H1 (cell line): Measurements from ENCODE around the gene PEPD. TPM values are rescaled to one million over a fixed set of nuclear protein-coding genes. Genes with fewer than 3 reads are reported as not detected.

Experiments used
- CTCF ChIA-PET: fragments of 300-600 bp; sonication (Branson Sonifier 250); formaldehyde crosslinking; loops from one replicate; lab custom pipeline; 2021; ENCODE audit not compliant: partially characterized antibody; lab: Charles Lee
- POLR2A ChIA-PET: fragments of 300-600 bp; sonication (Branson Sonifier 250); formaldehyde crosslinking; loops from one replicate; lab custom pipeline; 2021; ENCODE audit warnings: inconsistent platforms; ENCODE audit not compliant: partially characterized antibody; lab: Charles Lee
- DNase-seq, 2 experiments: peaks; one replicate each; pipeline versions ENCODE4 v3.0.0 to v3.0.0-alpha.2; 2010 to 2022; ENCODE audit warnings: low spot score in 2 of 2, low read depth in 1 of 2, mixed read lengths in 1 of 2
- FAIRE-seq: peaks from 2 replicates; lab custom pipeline; 2011; peaks lifted over from hg19 to GRCh38; lab: Jason Lieb, UNC
- H2AFZ ChIP-seq: 2 replicates; pipeline ENCODE4 v1.8.1; 2012; ENCODE audit warnings: low read length, inconsistent platforms
- H2AK5ac ChIP-seq: 2 replicates; pipeline ENCODE4 v1.6.1; 2013; ENCODE audit warnings: low read depth, low read length
- H2BK120ac ChIP-seq: replicated peaks from 2 replicates; pipeline ENCODE3; 2013; ENCODE audit warnings: low read depth, low read length, inconsistent platforms
- H2BK12ac ChIP-seq: 2 replicates; pipeline ENCODE4 v1.6.1; 2013; ENCODE audit warnings: low read depth, low read length
- H2BK15ac ChIP-seq: 2 replicates; pipeline ENCODE4 v1.6.1; 2013; ENCODE audit warnings: low read length
- H2BK20ac ChIP-seq: 2 replicates; pipeline ENCODE4 v1.6.1; 2013; ENCODE audit warnings: low read length
- H2BK5ac ChIP-seq: 2 replicates; pipeline ENCODE4 v1.6.1; 2013; ENCODE audit warnings: low read depth, low read length
- H3K14ac ChIP-seq: 2 replicates; pipeline ENCODE4 v1.6.1; 2013; ENCODE audit warnings: inconsistent platforms; ENCODE audit not compliant: insufficient read length
- H3K18ac ChIP-seq: 2 replicates; pipeline ENCODE4 v1.6.1; 2013; ENCODE audit warnings: low read length; ENCODE audit errors: extremely low read depth
- H3K23ac ChIP-seq: 2 replicates; pipeline ENCODE4 v1.6.1; 2013; ENCODE audit warnings: inconsistent platforms; ENCODE audit not compliant: insufficient read length
- H3K23me2 ChIP-seq: 2 replicates; pipeline ENCODE4 v1.6.1; 2013; ENCODE audit warnings: low read depth, low read length
- H3K27ac ChIP-seq: 2 replicates; pipeline ENCODE4 v1.6.1; 2011; ENCODE audit warnings: low read depth, low read length, inconsistent platforms
- H3K27me3 ChIP-seq, 4 experiments: replicated peaks in 1 of 4; 1 replicate in 1 of 4; 2 replicates in 3 of 4; pipeline versions ENCODE4 v1.6.1 to v1.8.1; 2011 to 2013; ENCODE audit warnings: low read length in 3 of 4, mild to moderate bottlenecking in 3 of 4, inconsistent platforms in 2 of 4, mixed read lengths in 2 of 4, moderate library complexity in 1 of 4; ENCODE audit not compliant: control insufficient read depth in 3 of 4, insufficient read depth in 3 of 4; ENCODE audit errors: extremely low read depth in 1 of 4
- H3K36me3 ChIP-seq, 4 experiments: 2 replicates each; pipeline versions ENCODE4 v1.6.1 to v1.8.1; 2011 to 2013; ENCODE audit warnings: mild to moderate bottlenecking in 4 of 4, low read length in 3 of 4, moderate library complexity in 2 of 4, control low read depth in 1 of 4, inconsistent platforms in 1 of 4; ENCODE audit not compliant: insufficient read depth in 4 of 4, control insufficient read depth in 2 of 4
- H3K4ac ChIP-seq: replicated peaks from 2 replicates; pipeline ENCODE3; 2013; ENCODE audit warnings: low read length, low read depth, mixed read lengths, inconsistent platforms; ENCODE audit not compliant: insufficient read length
- H3K4me1 ChIP-seq, 4 experiments: replicated peaks in 1 of 4; 1 replicate in 1 of 4; 2 replicates in 3 of 4; pipeline versions ENCODE4 v1.6.1 to v1.8.1; 2011 to 2013; ENCODE audit warnings: low read length in 3 of 4, inconsistent platforms in 2 of 4, mixed read lengths in 1 of 4; ENCODE audit not compliant: insufficient read depth in 4 of 4, control insufficient read depth in 3 of 4
- H3K4me2 ChIP-seq, 2 experiments: 2 replicates each; pipeline versions ENCODE4 v1.6.1 to v1.8.1; 2011 to 2013; ENCODE audit warnings: low read depth in 2 of 2, low read length in 2 of 2, control low read depth in 1 of 2, inconsistent platforms in 1 of 2, mild to moderate bottlenecking in 1 of 2; ENCODE audit not compliant: insufficient read depth in 1 of 2
- H3K4me3 ChIP-seq, 4 experiments: fragments of 200-600, 300-600 bp in 1 of 4; sonication (generic), shearing (Covaris generic), sonication (Bioruptor Twin) in 1 of 4; 2 replicates each; pipeline versions ENCODE4 v1.5.1 to v1.8.1; 2011 to 2016; ENCODE audit warnings: low read length in 4 of 4, low read depth in 3 of 4, control low read depth in 2 of 4, inconsistent platforms in 2 of 4, mild to moderate bottlenecking in 2 of 4, mixed read lengths in 1 of 4, moderate library complexity in 1 of 4; ENCODE audit not compliant: insufficient read depth in 2 of 4; ENCODE audit errors: extremely low read depth in 1 of 4
- H3K56ac ChIP-seq: replicated peaks from 2 replicates; pipeline ENCODE3; 2013; ENCODE audit warnings: low read depth, mild to moderate bottlenecking, mixed read lengths, low read length, inconsistent platforms; ENCODE audit not compliant: insufficient read length
- H3K79me1 ChIP-seq: 2 replicates; pipeline ENCODE4 v1.6.1; 2013; ENCODE audit warnings: low read depth, low read length, control low read depth
- H3K79me2 ChIP-seq, 2 experiments: 2 replicates each; pipeline versions ENCODE4 v1.6.1 to v1.8.1; 2012 to 2013; ENCODE audit warnings: low read length in 2 of 2, mild to moderate bottlenecking in 2 of 2, inconsistent platforms in 1 of 2; ENCODE audit not compliant: insufficient read depth in 2 of 2, control insufficient read depth in 1 of 2
- H3K9ac ChIP-seq, 4 experiments: replicated peaks in 1 of 4; 1 replicate in 1 of 4; 2 replicates in 3 of 4; pipeline versions ENCODE4 v1.6.1 to v1.8.1; 2011 to 2013; ENCODE audit warnings: low read depth in 3 of 4, low read length in 3 of 4, control low read depth in 2 of 4, mild to moderate bottlenecking in 2 of 4, moderate library complexity in 2 of 4, inconsistent platforms in 1 of 4; ENCODE audit errors: extremely low read depth in 1 of 4
- H3K9me3 ChIP-seq, 2 experiments: 2 replicates each; pipeline versions ENCODE4 v1.6.1 to v1.8.1; 2012 to 2013; ENCODE audit warnings: mild to moderate bottlenecking in 2 of 2, moderate library complexity in 2 of 2, control low read depth in 1 of 2, inconsistent platforms in 1 of 2, low read depth in 1 of 2, low read length in 1 of 2, mixed read lengths in 1 of 2; ENCODE audit not compliant: insufficient read depth in 2 of 2
- H4K20me1 ChIP-seq, 2 experiments: replicated peaks in 1 of 2; 2 replicates each; pipeline versions ENCODE3 to v1.8.1; 2011 to 2013; ENCODE audit warnings: inconsistent platforms in 2 of 2, low read length in 2 of 2, mild to moderate bottlenecking in 1 of 2; ENCODE audit not compliant: insufficient read depth in 2 of 2, control insufficient read depth in 1 of 2
- H4K5ac ChIP-seq: 2 replicates; pipeline ENCODE4 v1.6.1; 2013; ENCODE audit warnings: low read length, low read depth, mixed read lengths, inconsistent platforms; ENCODE audit not compliant: insufficient read length
- H4K8ac ChIP-seq: 2 replicates; pipeline ENCODE4 v1.8.0; 2013; ENCODE audit warnings: mild to moderate bottlenecking, moderate library complexity, low read length, inconsistent platforms; ENCODE audit not compliant: insufficient read depth; ENCODE audit errors: extremely low read depth
- H4K91ac ChIP-seq: replicated peaks from 2 replicates; pipeline ENCODE3; 2013; ENCODE audit warnings: low read length, mixed read lengths, inconsistent platforms; ENCODE audit not compliant: insufficient read length
- BCL11A ChIP-seq, 2 experiments: IDR thresholded peaks; one replicate each; pipeline ENCODE4 v1.6.1; 2011; ENCODE audit warnings: low read depth in 2 of 2, low read length in 2 of 2, mild to moderate bottlenecking in 2 of 2
- CBX5 ChIP-seq: fragments of 300-800, 300-1000 bp; sonication (generic); IDR thresholded peaks from 2 replicates; pipeline ENCODE4 v1.7.1; 2016; ENCODE audit warnings: antibody characterized with exemption, low read length, low read depth
- CTBP2 ChIP-seq: IDR thresholded peaks from 2 replicates; pipeline ENCODE4 v1.7.0; 2011; ENCODE audit warnings: borderline replicate concordance, mild to moderate bottlenecking, moderate library complexity, mixed read lengths, low read length; ENCODE audit not compliant: insufficient read depth, insufficient read length
- FOSL1 ChIP-seq: IDR thresholded peaks from 2 replicates; pipeline ENCODE4 v1.6.1; 2011; ENCODE audit warnings: mild to moderate bottlenecking, low read depth, low read length, moderate library complexity; ENCODE audit not compliant: insufficient read depth
- KDM4A ChIP-seq: IDR thresholded peaks from one replicate; pipeline ENCODE4 v1.7.1; 2012; ENCODE audit warnings: low read depth, mild to moderate bottlenecking, moderate library complexity, low read length, inconsistent platforms; ENCODE audit not compliant: severe bottlenecking
- POLR2A ChIP-seq, 2 experiments: IDR thresholded peaks; 1 replicate in 1 of 2; 2 replicates in 1 of 2; pipeline ENCODE4 v1.6.1; 2011; ENCODE audit warnings: low read depth in 2 of 2, low read length in 2 of 2, mild to moderate bottlenecking in 2 of 2; ENCODE audit errors: control extremely low read depth in 1 of 2
- RXRA ChIP-seq: IDR thresholded peaks from 2 replicates; pipeline ENCODE4 v1.6.1; 2011; ENCODE audit warnings: low read depth, mild to moderate bottlenecking, low read length, moderate library complexity; ENCODE audit not compliant: insufficient read depth
- SIN3A ChIP-seq, 2 experiments: IDR thresholded peaks in 1 of 2; conservative IDR thresholded peaks in 1 of 2; 2 replicates each; pipeline ENCODE4 v1.6.1; 2011 to 2012; ENCODE audit warnings: low read length in 2 of 2, improper control_type of control experiment in 1 of 2, low read depth in 1 of 2, mild to moderate bottlenecking in 1 of 2
- SIRT6 ChIP-seq: IDR thresholded peaks from one replicate; pipeline ENCODE4 v1.7.1; 2012; ENCODE audit warnings: low read length, inconsistent platforms
- YY1 ChIP-seq: IDR thresholded peaks from 2 replicates; pipeline ENCODE4 v1.6.1; 2011; ENCODE audit warnings: low read depth, mild to moderate bottlenecking, low read length
- WGBS, 2 experiments: shearing (Covaris generic) in 1 of 2; methylation state at CpG; one replicate each; pipeline versions ENCODE4 v1.1.6 to v1.1.7; 2013 to 2015; ENCODE audit warnings: low lambda C conversion rate in 2 of 2, mixed read lengths in 2 of 2, inconsistent platforms in 1 of 2, low coverage in 1 of 2, missing lambda C conversion rate in 1 of 2; ENCODE audit not compliant: insufficient replicate concordance in 2 of 2, insufficient coverage in 1 of 2, insufficient read length in 1 of 2; ENCODE audit errors: extremely low coverage in 1 of 2, missing lambda C conversion rate in 1 of 2; 5-methylcytosine and 5-hydroxymethylcytosine counted together
- polyA plus RNA-seq, 7 experiments: library from polyadenylated mRNA; depleted of rRNA in 3 of 7; stranded (reverse) in 5 of 7; unstranded in 2 of 7; fragments of >200 nt in 5 of 7; fragments of 200-250 nt in 2 of 7; gene quantifications; 1 replicate in 5 of 7; 2 replicates in 1 of 7; 4 replicates in 1 of 7; pipeline versions ENCODE4 v1.2.1 to v1.2.3, GENCODE V29; 2011 to 2013; ENCODE audit warnings: missing spikeins in 2 of 7, mixed read lengths in 2 of 7
- total RNA-seq: library from RNA; stranded (reverse); fragmentation: NEBNext Ultra II Directional; extraction: Animal tissue kit (Norgen Biotek cat#: 25700); gene quantifications from 2 replicates; pipeline ENCODE4 v1.2.1, GENCODE V29; 2021
- TF ChIP-seq, protein P1 (sequence below): IDR thresholded peaks from 2 replicates; pipeline ENCODE4 v1.6.1; 2012; ENCODE audit warnings: inconsistent platforms

Gene PEPD
- total and polyA plus RNA-seq, 2 of the 8 experiments (the other 6 are each of a cell fraction or from before 2014, with no cell fraction given), result 84.1 to 178 TPM

DNA sequence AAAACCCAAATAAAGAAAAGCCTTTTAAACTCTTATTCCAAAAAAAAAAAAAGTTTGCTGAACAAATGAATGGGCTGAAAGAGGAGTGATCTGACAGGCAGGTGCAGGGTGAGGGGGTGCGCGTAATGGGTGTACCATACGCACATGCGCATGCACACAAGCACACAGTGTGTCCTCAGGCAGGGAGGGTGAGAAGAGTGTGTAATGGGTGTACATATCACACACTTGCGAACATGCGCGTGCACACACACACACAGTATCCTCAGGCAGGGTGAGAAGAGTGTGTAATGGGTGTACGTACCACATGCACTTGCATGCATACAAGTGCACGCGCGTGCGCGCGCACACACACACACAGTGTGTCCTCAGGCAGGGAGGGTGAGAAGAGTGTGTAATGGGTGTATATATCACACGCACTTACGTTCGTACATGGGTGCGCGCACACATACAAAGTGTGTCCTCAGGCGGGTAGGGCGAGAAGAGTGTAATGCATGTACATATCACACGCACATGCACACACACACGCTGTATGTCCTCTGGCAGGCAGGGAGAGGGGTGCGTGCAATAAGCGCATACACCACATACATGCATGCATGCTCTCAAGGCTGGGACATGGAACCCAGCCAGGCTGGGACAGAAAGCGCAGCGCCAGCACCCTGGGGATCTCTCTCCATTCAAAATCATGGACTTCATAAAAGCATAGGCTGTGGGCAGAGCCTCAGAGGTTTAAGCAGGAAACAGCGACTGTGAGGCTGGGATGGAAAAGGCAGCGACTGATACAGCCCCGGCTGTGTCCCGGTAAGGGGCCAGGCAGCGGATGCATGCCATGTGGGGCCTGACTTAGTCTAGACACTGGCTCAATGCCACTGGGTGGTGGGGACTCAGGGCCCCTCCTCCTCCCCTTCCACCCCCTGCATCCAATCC is 77.7 kb downstream of the PEPD start:
- H3K4ac ChIP-seq, result no peak overlapping the region
- H3K23ac ChIP-seq, result no peak overlapping the region
- no peak overlapping the region for H3K18ac ChIP-seq
- DNase-seq (no peak), FAIRE-seq (no peak)
- H3K9me3 ChIP-seq, result no peaks in the 10 kb centered on the region
- H3K23me2 ChIP-seq, result no peaks in the 10 kb centered on the region
- H3K36me3 ChIP-seq, result no peaks in the 10 kb centered on the region
- H2BK12ac ChIP-seq, result no peak overlapping the region
- H3K4me1 ChIP-seq, result no peaks in the 10 kb centered on the region
- H2BK5ac ChIP-seq, result no peak overlapping the region; the same call in 1 of the 2 replicates
- no peak overlapping the region for H4K8ac ChIP-seq
- H3K4me3 ChIP-seq, result no peak overlapping the region
- no peak overlapping the region for H3K4me2 ChIP-seq
- no peaks in the 10 kb centered on the region for H3K27me3 ChIP-seq
- ChIA-PET POLR2A (no interaction called here), CTCF (interaction anchor here (0.9 to 1.1 kb wide), 2 partner anchors 9 to 13 kb away, joined by 3 read pairs; no protein-coding TSS in a partner anchor)
- no peak overlapping the region for H3K9ac ChIP-seq
- no peak overlapping the region for H2BK120ac ChIP-seq
- no peak overlapping the region for H3K14ac ChIP-seq
- WGBS, 2 experiments, result 94% methylated on average over 32 of the region's 32 CpGs; no CpG with 5 or more reads in 1 of the 2 experiments
- H3K27ac ChIP-seq, result no peak overlapping the region
- H2AK5ac ChIP-seq, result no peak overlapping the region; the same call in 1 of the 2 replicates
- peaks cover 0 to 7% of the 10 kb centered on the region in 2 experiments for H4K20me1 ChIP-seq
- no peak overlapping the region for H2AFZ ChIP-seq
- H4K91ac ChIP-seq, result no peak overlapping the region
- H3K79me2 ChIP-seq, result no peaks in the 10 kb centered on the region
- H4K5ac ChIP-seq, result no peak overlapping the region
- no peaks in the 10 kb centered on the region for H3K79me1 ChIP-seq
- H2BK15ac ChIP-seq, result no peak overlapping the region
- H3K56ac ChIP-seq, result no peak overlapping the region
- no peak overlapping the region for H2BK20ac ChIP-seq
- TF ChIP-seq KDM4A (no peak), BCL11A (IDR thresholded peaks at IDR 0.05; ENCODE audit: low read depth in 2 of 2, low read length in 2 of 2) (no peak), CTBP2 (no peak), SIN3A (conservative IDR thresholded peaks at IDR 0.05 in 1 of 2, IDR thresholded peaks at IDR 0.05 in 1 of 2; ENCODE audit: low read depth in 1 of 2, low read length in 2 of 2) (no peak), CBX5 (no peak), POLR2A (IDR thresholded peaks at IDR 0.05; ENCODE audit: control extremely low read depth in 1 of 2, low read depth in 2 of 2, low read length in 2 of 2) (no peak), FOSL1 (no peak), SIRT6 (no peak), YY1 (no peak), RXRA (no peak)
- TF ChIP-seq, protein P1, sequence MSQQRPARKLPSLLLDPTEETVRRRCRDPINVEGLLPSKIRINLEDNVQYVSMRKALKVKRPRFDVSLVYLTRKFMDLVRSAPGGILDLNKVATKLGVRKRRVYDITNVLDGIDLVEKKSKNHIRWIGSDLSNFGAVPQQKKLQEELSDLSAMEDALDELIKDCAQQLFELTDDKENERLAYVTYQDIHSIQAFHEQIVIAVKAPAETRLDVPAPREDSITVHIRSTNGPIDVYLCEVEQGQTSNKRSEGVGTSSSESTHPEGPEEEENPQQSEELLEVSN, result no peak
